GM21576 (cell line): ENCODE results near the gene CCT6A.
"Not testable (repeated sequence)": the region's sequence is repeated elsewhere in the genome, so short reads cannot be mapped to it uniquely, and the experiment has no call there.

Source experiments
- ATAC-seq: cut with Tn5 transposase; IDR thresholded peaks from one replicate; pipeline ENCODE4 v1.9.1; 2021; ENCODE audit warnings: mild to moderate bottlenecking, moderate library complexity; ENCODE audit not compliant: unreplicated experiment

CCT6A gene

DNA sequence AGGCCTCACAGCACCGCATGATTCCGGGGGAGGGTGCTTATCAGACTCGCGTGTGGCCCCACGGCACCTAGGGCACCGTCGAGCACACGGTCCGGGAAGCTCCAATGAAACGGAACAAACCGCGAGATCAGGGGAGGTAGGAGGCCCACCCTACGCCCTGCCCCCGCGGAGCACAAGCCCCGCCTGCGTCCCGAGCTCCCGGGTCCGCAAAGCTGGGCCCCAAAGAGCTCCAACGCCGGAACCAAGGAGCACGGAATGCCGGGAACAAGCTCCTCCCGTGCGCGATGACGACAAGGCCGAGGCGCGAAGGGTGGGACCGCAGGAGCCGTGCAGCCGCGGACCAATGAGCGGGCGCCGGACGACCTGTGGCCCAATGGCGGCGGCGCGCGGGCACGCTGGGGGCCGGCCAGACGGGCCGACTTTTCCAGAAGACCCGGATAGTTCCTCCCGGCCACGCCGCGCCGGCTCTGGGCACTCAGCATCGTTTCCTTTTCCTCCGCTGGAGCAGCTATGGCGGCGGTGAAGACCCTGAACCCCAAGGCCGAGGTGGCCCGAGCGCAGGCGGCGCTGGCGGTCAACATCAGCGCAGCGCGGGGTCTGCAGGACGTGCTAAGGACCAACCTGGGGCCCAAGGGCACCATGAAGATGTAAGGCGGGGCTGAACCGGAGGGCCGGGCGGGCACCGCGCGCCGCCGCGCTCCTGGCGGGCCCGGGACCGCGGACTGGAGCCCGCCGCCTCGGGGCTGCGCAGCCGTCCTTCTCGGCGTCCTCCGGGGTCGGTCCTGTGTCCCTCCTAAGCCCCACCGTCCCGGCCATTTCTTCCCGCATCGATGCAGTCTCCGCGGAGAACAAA lies at the start of gene CCT6A, which contains the start of gene PSPH:
Gene CCT6A (plus strand): TSS at position 427 of the 853 bp plus-strand sequence. CDS start 84 bp downstream, at position 511.
Gene PSPH (minus strand): TSS at position 106 of the 853 bp plus-strand sequence. CDS start 30,232 bp downstream, outside the sequence.
- ATAC-seq: peak; percentile 96

- ATAC-seq: no peak
These were observed 47.8 kb upstream of the CCT6A start for GRCh38 chr7:56003749-56004148.

- no peak for ATAC-seq
These were observed 44.4 kb upstream of the CCT6A start for GRCh38 chr7:56007167-56007652.

GRCh38 chr7:56007891-56008290 lies 43.7 kb upstream of the CCT6A start:
- no peak for ATAC-seq

- no peak for ATAC-seq
These were observed 41.9 kb upstream of the CCT6A start for GRCh38 chr7:56009695-56010094.

DNA sequence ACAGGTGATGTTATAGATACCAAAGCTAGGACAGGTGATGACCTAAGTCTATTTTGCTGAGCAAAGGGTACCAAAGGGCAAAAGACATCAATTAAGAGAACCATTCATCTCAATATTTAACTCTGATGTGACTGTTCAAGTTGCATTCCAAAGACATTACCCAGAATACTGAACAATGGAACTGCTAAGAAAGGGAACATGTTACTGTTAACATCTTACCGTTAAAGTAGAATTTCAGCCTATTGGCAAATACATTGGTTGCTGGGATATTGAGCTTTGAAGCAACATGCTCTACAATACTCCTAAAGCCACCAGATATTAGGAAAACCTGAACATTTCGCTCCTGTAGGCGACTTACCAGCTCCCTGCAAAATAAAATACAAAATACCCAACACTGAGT lies 34.5 kb upstream of the CCT6A start:
- ATAC-seq: not testable (repeated sequence)

DNA sequence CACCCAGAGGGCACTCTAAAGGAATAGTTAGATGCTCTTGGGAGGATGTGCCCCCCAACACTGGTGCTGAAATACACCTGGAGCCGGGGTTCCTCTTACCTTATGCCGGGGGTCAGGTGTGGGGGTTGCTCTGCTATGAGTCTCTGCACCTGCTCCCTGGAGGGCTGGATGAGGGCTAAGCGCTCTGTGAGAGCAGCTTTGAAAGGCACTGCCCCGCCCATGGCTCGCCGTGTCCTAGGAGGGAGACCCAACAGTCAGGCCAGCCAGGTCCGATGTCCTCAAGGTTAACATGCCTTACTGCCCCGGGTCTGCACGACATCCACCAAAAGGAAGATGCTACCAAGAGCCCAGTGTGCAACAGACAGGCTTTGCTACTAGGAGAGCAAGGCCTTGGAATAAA lies 32.1 kb upstream of the CCT6A start:
- no peak for ATAC-seq

DNA sequence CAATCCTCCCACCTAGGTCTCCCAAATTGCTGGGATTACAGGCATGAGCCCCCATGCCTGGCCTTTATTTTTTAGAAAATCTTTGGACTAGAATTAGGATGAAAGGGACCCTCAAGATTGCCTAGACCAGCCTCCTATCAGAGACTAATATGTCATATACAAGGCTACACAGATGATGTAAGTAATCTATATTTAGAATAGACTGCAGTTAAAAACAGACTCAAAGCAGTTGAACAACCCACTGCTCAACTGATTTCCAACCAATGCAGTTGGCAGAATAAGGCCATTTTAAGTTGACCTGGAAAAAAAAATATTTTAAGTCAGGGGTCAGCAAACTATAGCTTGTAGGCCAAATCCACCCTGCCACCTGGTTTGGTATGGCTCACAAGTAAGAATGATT lies 28.1 kb upstream of the CCT6A start:
- ATAC-seq: no peak

DNA sequence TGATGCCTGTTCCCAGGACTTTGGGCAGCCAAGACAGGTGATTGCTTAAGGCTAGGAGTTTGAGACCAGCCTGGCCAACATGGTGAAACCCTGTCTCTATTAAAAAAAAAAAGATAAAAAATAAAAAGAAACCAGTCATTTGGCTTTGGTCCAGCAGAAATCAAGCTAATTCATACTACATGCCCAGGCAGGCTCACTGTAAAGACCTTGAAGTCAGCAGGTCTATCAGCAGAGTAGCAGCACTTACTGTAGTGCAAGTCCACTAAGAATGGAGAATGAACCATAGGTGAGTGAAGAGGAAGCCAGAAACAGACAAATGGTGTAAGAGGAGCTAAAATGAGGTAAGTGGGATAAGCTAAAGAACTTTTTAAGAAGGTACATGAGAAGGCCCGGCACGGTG lies 25.0 kb upstream of the CCT6A start:
- no peak for ATAC-seq

DNA sequence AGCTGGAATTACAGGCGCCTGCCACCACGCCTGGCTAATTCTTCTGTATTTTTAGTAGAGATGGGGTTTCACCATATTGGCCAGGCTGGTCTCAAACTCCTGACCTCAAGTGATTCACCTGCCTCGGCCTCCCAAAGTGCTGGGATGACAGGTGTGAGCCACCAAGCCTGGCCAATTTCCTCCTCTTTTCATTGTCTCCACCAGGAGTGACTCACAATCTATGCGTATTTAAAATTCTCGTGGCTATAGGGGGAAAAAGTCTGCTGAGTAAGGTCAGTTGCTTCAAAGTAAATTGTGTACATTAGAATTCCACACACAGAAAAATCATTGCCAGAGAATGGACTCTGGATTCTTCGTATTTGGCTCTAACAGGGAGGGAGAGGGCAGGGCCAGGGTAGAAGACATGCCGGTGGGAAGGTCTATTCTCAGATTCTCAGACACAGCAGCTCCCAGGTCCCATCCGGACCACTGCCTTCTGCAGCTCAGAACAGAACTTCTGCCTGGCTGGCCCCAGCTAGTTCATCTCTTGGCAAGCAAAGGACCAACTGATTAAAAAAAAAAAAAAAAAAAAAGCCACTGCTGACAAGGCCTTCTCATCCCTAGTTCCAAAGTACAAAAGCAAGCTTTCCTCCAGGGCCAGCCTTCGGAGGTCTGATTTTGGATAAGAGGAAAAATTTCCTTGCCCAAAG lies 22.5 kb upstream of the CCT6A start:
- no peak for ATAC-seq

- no peak for ATAC-seq
These were observed 21.2 kb upstream of the CCT6A start for GRCh38 chr7:56030340-56030739.

- not testable (repeated sequence) for ATAC-seq
These were observed 20.0 kb upstream of the CCT6A start for GRCh38 chr7:56031556-56031955.

DNA sequence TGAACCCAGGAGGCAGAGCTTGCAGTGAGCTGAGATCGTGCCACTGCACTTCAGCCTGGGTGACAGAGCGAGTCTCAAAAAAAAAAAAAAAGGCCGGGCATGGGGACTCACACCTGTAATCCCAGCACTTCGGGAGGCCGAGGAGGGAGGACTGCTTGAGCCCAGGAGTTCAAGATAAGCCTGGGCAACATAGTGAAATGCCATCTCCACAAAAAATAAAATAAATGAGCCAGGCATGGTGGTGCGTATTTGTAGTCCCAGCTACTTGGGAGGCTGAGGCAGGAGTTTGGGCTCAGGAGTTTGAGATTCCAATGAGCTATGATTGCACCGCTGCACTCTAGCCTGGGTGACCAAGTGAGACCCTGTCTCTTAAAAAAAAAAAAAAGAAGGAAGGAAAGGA lies 19.0 kb upstream of the CCT6A start:
- not testable (repeated sequence) for ATAC-seq

GRCh38 chr7:56033671-56034432 lies 17.7 kb upstream of the CCT6A start:
- ATAC-seq: peak; percentile 97

- ATAC-seq: no peak
These were observed 10.8 kb upstream of the CCT6A start for GRCh38 chr7:56040730-56041129.

DNA sequence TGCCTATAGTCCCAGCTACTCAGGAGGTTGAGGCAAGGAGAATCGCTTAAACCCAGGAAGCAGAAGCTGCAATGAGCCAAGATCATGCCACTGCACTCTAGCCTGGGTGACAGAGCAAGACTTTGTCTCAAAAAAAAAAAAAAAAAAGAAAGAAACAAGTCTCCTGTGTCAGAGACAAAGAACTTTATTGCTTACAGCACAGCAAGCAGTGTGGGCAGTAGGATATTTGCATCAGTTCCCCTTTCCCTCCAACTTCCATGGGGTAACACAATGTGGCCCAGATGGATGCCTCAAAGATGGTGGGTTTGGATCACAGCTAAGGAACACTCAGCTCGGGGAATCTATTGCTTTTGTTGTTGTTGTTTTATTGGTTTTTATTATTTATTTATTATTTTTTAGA lies 5.8 kb upstream of the CCT6A start:
- ATAC-seq: not testable (repeated sequence)

GRCh38 chr7:56046721-56047445 lies 4.7 kb upstream of the CCT6A start:
- no peak for ATAC-seq

- not testable (repeated sequence) for ATAC-seq
These were observed 4.0 kb upstream of the CCT6A start for GRCh38 chr7:56047446-56048116.

DNA sequence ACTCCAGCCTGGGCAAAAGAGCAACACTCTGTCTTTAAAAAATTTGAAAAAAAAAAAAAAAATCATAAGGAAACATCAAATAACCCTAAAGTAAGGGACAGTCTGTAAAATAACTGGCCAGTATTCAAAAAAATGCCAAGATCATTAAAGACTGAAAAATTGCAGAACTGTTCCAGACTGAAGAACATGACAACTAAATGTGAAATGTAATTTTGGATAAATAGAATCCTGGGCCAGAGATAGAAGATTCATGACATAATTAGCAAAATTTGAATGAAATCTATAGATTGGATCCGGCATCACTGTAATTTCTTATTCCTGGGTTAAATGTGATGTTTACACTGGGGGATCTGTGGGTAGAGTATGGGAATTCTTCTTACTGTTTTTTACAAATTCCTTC lies 3.3 kb upstream of the CCT6A start:
- no peak for ATAC-seq

- ATAC-seq: not testable (repeated sequence)
These were observed 2.8 kb upstream of the CCT6A start for GRCh38 chr7:56048763-56049162.
